ENCODE results near the gene E2F3. TPM values are rescaled to one million over a fixed set of nuclear protein-coding genes. Genes with fewer than 3 reads are reported as not detected.

Gene E2F3
- total and polyA plus RNA-seq, 4 donors: 4.1 to 13.3 (median 7.7) TPM

- no peak for DNase-seq
- no peaks in the 10 kb centered on the region for H3K27me3 ChIP-seq (ENCODE audit: control insufficient read depth in 3 of 3, insufficient read depth in 3 of 3, low read length in 2 of 3)
- H3K4me3 ChIP-seq: no peak overlapping the region
- no peak overlapping the region for H3K27ac ChIP-seq (ENCODE audit: low read depth in 1 of 2, low read length in 1 of 2)
- peaks cover 0 to 7% (median 1%) of the 10 kb centered on the region in 5 donors for H3K4me1 ChIP-seq (ENCODE audit: control insufficient read depth in 5 of 5, insufficient read depth in 5 of 5, low read length in 5 of 5)
- no peaks in the 10 kb centered on the region for H3K36me3 ChIP-seq (ENCODE audit: control insufficient read depth in 4 of 4, insufficient read depth in 4 of 4, low read length in 4 of 4)
- no peak for TF ChIP-seq CTCF (IDR thresholded peaks at IDR 0.05; ENCODE audit: control extremely low read depth, extremely low read depth)
- ATAC-seq (ENCODE audit: insufficient read depth, low FRiP score): no peak
- H3K9ac ChIP-seq (ENCODE audit: insufficient read depth in 1 of 2, low read length in 2 of 2): no peak overlapping the region
- H3K9me3 ChIP-seq (ENCODE audit: control insufficient read depth in 4 of 4, insufficient read depth in 3 of 4, low read length in 3 of 4): no peaks in the 10 kb centered on the region
- WGBS, 2 donors: 91 to 93% methylated on average over 4 of the region's 4 CpGs
Observed at GRCh38 chr6:20408851-20409250, 7.2 kb downstream of the E2F3 start.

GRCh38 chr6:20409427-20409971 lies 7.8 kb downstream of the E2F3 start:
- Histone ChIP-seq H3K9me3 (ENCODE audit: control insufficient read depth in 4 of 4, insufficient read depth in 3 of 4, low read length in 3 of 4) (no peaks in the 10 kb centered on the region), H3K4me1 (ENCODE audit: control insufficient read depth in 5 of 5, insufficient read depth in 5 of 5, low read length in 5 of 5) (peaks cover 0 to 7% (median under 1%) of the 10 kb centered on the region in 5 donors), H3K36me3 (ENCODE audit: control insufficient read depth in 4 of 4, insufficient read depth in 4 of 4, low read length in 4 of 4) (no peaks in the 10 kb centered on the region), H3K27me3 (ENCODE audit: control insufficient read depth in 3 of 3, insufficient read depth in 3 of 3, low read length in 2 of 3) (no peaks in the 10 kb centered on the region), H3K27ac (ENCODE audit: low read depth in 1 of 2, low read length in 1 of 2) (no peak overlapping the region), H3K4me3 (no peak overlapping the region), H3K9ac (ENCODE audit: insufficient read depth in 1 of 2, low read length in 2 of 2) (no peak overlapping the region)
- TF ChIP-seq CTCF (IDR thresholded peaks at IDR 0.05; ENCODE audit: control extremely low read depth, extremely low read depth): no peak
- WGBS, 2 donors: 29 to 41% methylated on average over 6 of the region's 6 CpGs
- DNase-seq (no peak), ATAC-seq (ENCODE audit: insufficient read depth, low FRiP score) (no peak)

GRCh38 chr6:20411544-20411943 lies 9.9 kb downstream of the E2F3 start:
- H3K9me3 ChIP-seq (ENCODE audit: control insufficient read depth in 4 of 4, insufficient read depth in 3 of 4, low read length in 3 of 4): no peaks in the 10 kb centered on the region
- no peak for TF ChIP-seq CTCF (IDR thresholded peaks at IDR 0.05; ENCODE audit: control extremely low read depth, extremely low read depth)
- H3K4me3 ChIP-seq: no peak overlapping the region
- 47 to 76% methylated on average over 8 of the region's 8 CpGs for WGBS, 2 donors
- H3K36me3 ChIP-seq (ENCODE audit: control insufficient read depth in 4 of 4, insufficient read depth in 4 of 4, low read length in 4 of 4): no peaks in the 10 kb centered on the region
- no peak for ATAC-seq (ENCODE audit: insufficient read depth, low FRiP score)
- no peak overlapping the region for H3K27ac ChIP-seq (ENCODE audit: low read depth in 1 of 2, low read length in 1 of 2)
- no peak for DNase-seq
- H3K27me3 ChIP-seq (ENCODE audit: control insufficient read depth in 3 of 3, insufficient read depth in 3 of 3, low read length in 2 of 3): no peaks in the 10 kb centered on the region
- H3K9ac ChIP-seq (ENCODE audit: insufficient read depth in 1 of 2, low read length in 2 of 2): no peak overlapping the region
- H3K4me1 ChIP-seq (ENCODE audit: control insufficient read depth in 5 of 5, insufficient read depth in 5 of 5, low read length in 5 of 5): peaks cover 0 to 7% (median 0%) of the 10 kb centered on the region in 5 donors
